GM18508 (cell line): Measurements from ENCODE around the gene MEX3D.
"Not testable (repeated sequence)": the region's sequence is repeated elsewhere in the genome, so short reads cannot be mapped to it uniquely, and the experiment has no call there.

Experiments used
- ATAC-seq: cut with Tn5 transposase; IDR thresholded peaks from one replicate; pipeline ENCODE4 v1.9.1; 2021; ENCODE audit warnings: moderate number of reproducible peaks; ENCODE audit not compliant: insufficient read depth, unreplicated experiment

MEX3D gene

GRCh38 chr19:1551068-1552040 is 16.8 kb downstream of the MEX3D start:
- ATAC-seq: no peak

- ATAC-seq: no peak
Observed at GRCh38 chr19:1549332-1549945, 18.7 kb downstream of the MEX3D start.

GRCh38 chr19:1540365-1540925 is 27.7 kb downstream of the MEX3D start:
- no peak for ATAC-seq

GRCh38 chr19:1539749-1540148 is 28.4 kb downstream of the MEX3D start:
- not testable (repeated sequence) for ATAC-seq

- no peak for ATAC-seq
Observed at GRCh38 chr19:1538978-1539377, 29.1 kb downstream of the MEX3D start.

- not testable (repeated sequence) for ATAC-seq
Observed at GRCh38 chr19:1535699-1536098, 32.4 kb downstream of the MEX3D start.

- ATAC-seq: no peak
Observed at GRCh38 chr19:1534972-1535371, 33.2 kb downstream of the MEX3D start.

- ATAC-seq: no peak
Observed at GRCh38 chr19:1533510-1534150, 34.5 kb downstream of the MEX3D start.

GRCh38 chr19:1532003-1532402 is 36.1 kb downstream of the MEX3D start:
- no peak for ATAC-seq

- no peak for ATAC-seq
Observed at GRCh38 chr19:1531587-1531986, 36.5 kb downstream of the MEX3D start.

- ATAC-seq: not testable (repeated sequence)
Observed at GRCh38 chr19:1530856-1531255, 37.3 kb downstream of the MEX3D start.

- ATAC-seq: no peak
Observed at GRCh38 chr19:1529430-1529816, 38.7 kb downstream of the MEX3D start.

GRCh38 chr19:1528596-1529429 is 39.3 kb downstream of the MEX3D start:
- no peak for ATAC-seq

GRCh38 chr19:1527650-1528309 is 40.3 kb downstream of the MEX3D start:
- ATAC-seq: no peak

GRCh38 chr19:1526979-1527649 is 41.0 kb downstream of the MEX3D start:
- ATAC-seq: no peak

GRCh38 chr19:1526066-1526778 is 41.9 kb downstream of the MEX3D start:
- no peak for ATAC-seq

GRCh38 chr19:1525343-1525742 is 42.8 kb downstream of the MEX3D start:
- no peak for ATAC-seq

- no peak for ATAC-seq
Observed at GRCh38 chr19:1524972-1525325, 43.2 kb downstream of the MEX3D start.
